ENCODE results near the gene PRAF2. TPM values are rescaled to one million over a fixed set of nuclear protein-coding genes. Genes with fewer than 3 reads are reported as not detected.

The PRAF2 gene
- total and polyA plus RNA-seq, 2 donors, result 4.1 to 24.6 TPM

DNA sequence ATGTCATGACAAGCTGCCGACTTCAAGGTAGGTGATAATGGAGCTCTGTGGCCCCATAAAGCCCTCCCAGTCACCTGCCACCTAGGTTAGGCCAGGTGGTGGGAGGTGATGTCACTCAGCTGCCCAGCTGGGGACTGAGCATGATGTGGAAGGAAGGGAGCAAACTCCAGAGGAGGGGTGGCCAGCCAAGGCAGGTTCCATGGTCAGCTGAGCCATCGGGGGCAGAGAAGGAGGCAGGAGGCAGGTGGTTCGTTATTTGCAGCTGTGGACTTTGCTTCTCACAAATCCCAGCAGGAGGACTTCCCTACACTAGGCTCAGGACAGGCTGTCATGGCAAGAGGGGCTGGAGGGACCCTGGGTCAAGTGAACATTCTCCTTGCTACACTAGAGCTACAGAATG is 12.9 kb downstream of the PRAF2 start:
- no peaks in the 10 kb centered on the region for H3K9me3 ChIP-seq (ENCODE audit: control insufficient read depth in 2 of 2, insufficient read depth in 1 of 2, low read length in 1 of 2)
- WGBS, result 100% methylated on average over 3 of the region's 3 CpGs
- no peaks in the 10 kb centered on the region for H3K4me1 ChIP-seq (ENCODE audit: control insufficient read depth in 2 of 2, insufficient read depth in 2 of 2, low read length in 2 of 2)
- H3K36me3 ChIP-seq (ENCODE audit: control insufficient read depth in 2 of 2, insufficient read depth in 2 of 2, low read length in 1 of 2), result peaks cover 4 to 21% of the 10 kb centered on the region in 2 donors
- no peak for DNase-seq (ENCODE audit: low read depth in 6 of 9, low spot score in 9 of 9)
- no peak overlapping the region for H3K27ac ChIP-seq (ENCODE audit: low read depth in 1 of 2, low read length in 1 of 2)
- no peaks in the 10 kb centered on the region for H3K27me3 ChIP-seq (ENCODE audit: control insufficient read depth in 2 of 2, insufficient read depth in 1 of 2, low read length in 1 of 2)
- H3K4me3 ChIP-seq (ENCODE audit: low read length in 2 of 2), result no peak overlapping the region

DNA sequence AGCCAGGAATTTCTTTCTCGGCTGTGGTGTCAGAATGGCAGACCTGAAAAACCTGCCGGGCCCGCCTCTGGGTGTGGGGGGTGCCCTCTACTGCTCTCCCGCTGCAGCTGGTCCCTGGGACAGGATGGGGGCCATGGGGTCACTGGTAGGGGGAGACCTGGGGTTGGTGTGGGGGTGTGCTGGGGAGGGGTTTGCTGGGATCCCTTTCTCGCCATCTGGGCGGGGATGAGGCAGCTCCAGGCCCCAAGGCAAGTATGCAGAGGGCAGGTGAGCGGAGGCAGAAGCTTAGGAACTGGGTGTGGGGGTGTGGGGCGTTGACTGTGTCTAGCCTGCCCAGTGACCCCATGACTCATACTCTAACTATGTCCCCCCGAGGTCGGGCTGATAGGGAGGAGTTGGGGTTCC is 14.1 kb downstream of the PRAF2 start:
- H3K9me3 ChIP-seq (ENCODE audit: control insufficient read depth in 2 of 2, insufficient read depth in 1 of 2, low read length in 1 of 2), result no peaks in the 10 kb centered on the region
- H3K27me3 ChIP-seq (ENCODE audit: control insufficient read depth in 2 of 2, insufficient read depth in 1 of 2, low read length in 1 of 2), result no peaks in the 10 kb centered on the region
- DNase-seq (ENCODE audit: low read depth in 6 of 9, low spot score in 9 of 9), result no peak
- 94% methylated on average over 10 of the region's 10 CpGs for WGBS
- H3K27ac ChIP-seq (ENCODE audit: low read depth in 1 of 2, low read length in 1 of 2), result no peak overlapping the region
- H3K4me3 ChIP-seq (ENCODE audit: low read length in 2 of 2), result no peak overlapping the region
- peaks cover 4 to 13% of the 10 kb centered on the region in 2 donors for H3K36me3 ChIP-seq (ENCODE audit: control insufficient read depth in 2 of 2, insufficient read depth in 2 of 2, low read length in 1 of 2)
- peaks cover 0 to 4% of the 10 kb centered on the region in 2 donors for H3K4me1 ChIP-seq (ENCODE audit: control insufficient read depth in 2 of 2, insufficient read depth in 2 of 2, low read length in 2 of 2)

- Histone ChIP-seq H3K4me1 (ENCODE audit: control insufficient read depth in 2 of 2, insufficient read depth in 2 of 2, low read length in 2 of 2) (peaks cover 2 to 9% of the 10 kb centered on the region in 2 donors), H3K27me3 (ENCODE audit: control insufficient read depth in 2 of 2, insufficient read depth in 1 of 2, low read length in 1 of 2) (no peaks in the 10 kb centered on the region), H3K9me3 (ENCODE audit: control insufficient read depth in 2 of 2, insufficient read depth in 1 of 2, low read length in 1 of 2) (no peaks in the 10 kb centered on the region), H3K27ac (ENCODE audit: low read depth in 1 of 2, low read length in 1 of 2) (no peak overlapping the region), H3K36me3 (ENCODE audit: control insufficient read depth in 2 of 2, insufficient read depth in 2 of 2, low read length in 1 of 2) (peaks cover 4 to 9% of the 10 kb centered on the region in 2 donors), H3K4me3 (ENCODE audit: low read length in 2 of 2) (no peak overlapping the region)
- no peak for DNase-seq (ENCODE audit: low read depth in 6 of 9, low spot score in 9 of 9)
- 88% methylated on average over 6 of the region's 6 CpGs for WGBS
Observed at GRCh38 chrX:49059201-49059600, 14.6 kb downstream of the PRAF2 start.

DNA sequence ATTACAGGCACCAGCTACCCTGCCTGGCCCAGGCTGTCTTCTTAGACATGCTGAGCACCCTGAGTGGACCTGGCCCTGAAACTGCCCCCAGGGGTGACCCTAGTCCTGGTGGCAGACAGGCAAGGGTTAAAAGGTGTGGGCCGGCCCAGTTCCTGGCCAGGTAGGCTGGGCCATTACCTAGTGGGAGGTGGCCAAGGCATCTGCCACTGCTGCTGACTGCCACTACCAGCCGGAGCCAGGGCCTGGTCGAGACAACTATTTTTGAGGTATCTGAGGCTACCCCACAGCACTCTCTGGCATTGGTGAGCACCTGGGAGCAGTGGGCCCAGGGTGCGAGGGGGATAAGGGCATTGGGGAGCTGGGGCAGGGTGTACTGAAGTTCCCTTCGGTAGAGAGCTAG is 15.0 kb downstream of the PRAF2 start, which contains the start of gene CCDC120:
Gene CCDC120 (plus strand): TSS at position 206 of the 400 bp plus-strand sequence. CDS start 3,043 bp downstream, outside the sequence.
- WGBS, result 92% methylated on average over 5 of the region's 5 CpGs
- Histone ChIP-seq H3K36me3 (ENCODE audit: control insufficient read depth in 2 of 2, insufficient read depth in 2 of 2, low read length in 1 of 2) (peaks cover 4 to 7% of the 10 kb centered on the region in 2 donors), H3K9me3 (ENCODE audit: control insufficient read depth in 2 of 2, insufficient read depth in 1 of 2, low read length in 1 of 2) (no peaks in the 10 kb centered on the region), H3K27ac (ENCODE audit: low read depth in 1 of 2, low read length in 1 of 2) (no peak within 1 kb of the TSS), H3K27me3 (ENCODE audit: control insufficient read depth in 2 of 2, insufficient read depth in 1 of 2, low read length in 1 of 2) (no peaks in the 10 kb centered on the region), H3K4me3 (ENCODE audit: low read length in 2 of 2) (no peak within 1 kb of the TSS), H3K4me1 (ENCODE audit: control insufficient read depth in 2 of 2, insufficient read depth in 2 of 2, low read length in 2 of 2) (peaks cover 5 to 13% of the 10 kb centered on the region in 2 donors)
- DNase-seq (ENCODE audit: low read depth in 6 of 9, low spot score in 9 of 9), result no peak

DNA sequence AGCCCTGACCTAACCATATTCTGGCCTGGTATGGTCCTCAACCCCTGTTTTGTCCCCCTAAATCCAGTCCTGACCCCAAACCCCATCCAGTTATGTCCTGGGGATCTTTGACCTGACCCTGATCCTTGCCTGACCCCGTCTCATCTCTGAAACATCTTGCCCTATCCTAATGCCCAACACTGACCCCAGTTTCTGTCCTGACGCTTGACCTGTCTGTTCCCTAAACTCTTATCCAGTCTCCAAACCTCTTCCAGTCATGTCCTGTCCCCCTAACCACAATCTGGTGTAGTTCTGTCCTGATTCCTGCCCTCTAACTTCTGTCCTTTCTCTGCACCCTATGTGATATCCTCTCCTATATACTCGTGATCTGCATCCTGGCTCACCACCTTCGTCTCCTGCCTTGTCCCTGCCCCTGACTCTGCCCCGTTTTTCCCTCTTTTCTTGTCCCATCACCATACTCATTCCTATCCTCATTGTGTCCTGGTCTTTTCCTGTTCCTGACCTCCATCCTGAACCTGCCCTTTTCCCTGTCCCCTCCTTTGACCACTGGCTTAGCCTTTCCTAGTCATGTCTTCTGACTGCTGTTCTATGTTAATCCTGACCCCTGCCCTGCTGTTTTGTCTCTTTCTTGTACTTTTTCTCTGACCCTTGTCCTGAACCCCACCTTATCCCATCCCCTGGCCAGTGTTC is 19.6 kb downstream of the PRAF2 start:
- Histone ChIP-seq H3K4me3 (ENCODE audit: low read length in 2 of 2) (peak overlapping the region; percentile 32 to 72), H3K27me3 (ENCODE audit: control insufficient read depth in 2 of 2, insufficient read depth in 1 of 2, low read length in 1 of 2) (no peaks in the 10 kb centered on the region), H3K9me3 (ENCODE audit: control insufficient read depth in 2 of 2, insufficient read depth in 1 of 2, low read length in 1 of 2) (no peaks in the 10 kb centered on the region), H3K36me3 (ENCODE audit: control insufficient read depth in 2 of 2, insufficient read depth in 2 of 2, low read length in 1 of 2) (no peaks in the 10 kb centered on the region), H3K4me1 (ENCODE audit: control insufficient read depth in 2 of 2, insufficient read depth in 2 of 2, low read length in 2 of 2) (peaks cover 5 to 19% of the 10 kb centered on the region in 2 donors), H3K27ac (ENCODE audit: low read depth in 1 of 2, low read length in 1 of 2) (peak overlapping the region in 1 of 2 donors; percentile 77)
- WGBS, result 91% methylated on average over 5 of the region's 5 CpGs
- DNase-seq (ENCODE audit: low read depth in 6 of 9, low spot score in 9 of 9), result no peak

DNA sequence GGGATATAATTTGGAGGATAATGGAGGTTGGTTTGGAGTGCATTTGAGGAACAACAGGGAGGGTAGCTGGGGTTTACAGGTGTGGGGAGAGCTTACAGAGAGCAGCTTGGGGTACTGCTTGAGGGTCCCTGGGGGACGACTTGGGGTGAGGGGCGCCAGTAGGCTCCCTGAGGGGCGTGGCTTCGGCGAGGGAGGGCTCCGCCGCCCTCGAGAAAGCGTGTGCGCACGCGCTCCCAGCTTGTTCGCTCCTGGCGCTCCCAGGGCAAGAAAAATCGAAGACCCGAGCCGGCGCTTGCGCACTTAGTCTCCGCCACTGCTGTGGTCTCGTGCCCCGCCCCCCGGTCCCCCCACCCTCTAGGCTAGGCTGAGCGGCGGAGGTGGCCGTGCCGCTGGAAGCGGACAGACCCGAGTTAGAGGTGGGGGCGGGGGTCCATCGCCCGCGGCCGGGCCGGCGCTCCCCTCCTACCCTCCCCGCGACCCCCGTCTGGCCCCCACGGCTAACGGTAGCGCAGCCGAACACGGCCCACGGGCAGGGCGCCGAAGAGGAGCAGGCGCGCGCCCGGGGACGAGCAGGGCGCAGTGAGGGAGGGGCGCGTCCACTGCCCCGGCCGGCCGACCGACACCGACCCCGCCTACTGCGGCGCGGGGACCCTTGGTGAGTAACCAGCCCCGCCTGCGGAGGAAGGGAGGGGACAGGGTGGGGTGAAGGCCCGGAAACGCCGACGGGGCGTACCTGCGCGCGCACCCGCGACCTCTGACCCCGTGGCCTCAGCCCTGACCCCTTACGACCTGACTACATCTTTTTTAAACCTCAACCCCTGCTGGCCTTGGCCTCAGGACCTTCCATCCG is 20.4 kb downstream of the PRAF2 start:
- H3K4me1 ChIP-seq (ENCODE audit: control insufficient read depth in 2 of 2, insufficient read depth in 2 of 2, low read length in 2 of 2), result peaks cover 5 to 19% of the 10 kb centered on the region in 2 donors
- peak overlapping the region; percentile 32 to 72 for H3K4me3 ChIP-seq (ENCODE audit: low read length in 2 of 2)
- 1% methylated on average over 78 of the region's 79 CpGs for WGBS
- no peaks in the 10 kb centered on the region for H3K9me3 ChIP-seq (ENCODE audit: control insufficient read depth in 2 of 2, insufficient read depth in 1 of 2, low read length in 1 of 2)
- H3K36me3 ChIP-seq (ENCODE audit: control insufficient read depth in 2 of 2, insufficient read depth in 2 of 2, low read length in 1 of 2), result no peaks in the 10 kb centered on the region
- H3K27ac ChIP-seq (ENCODE audit: low read depth in 1 of 2, low read length in 1 of 2), result peak overlapping the region in 1 of 2 donors; percentile 77
- DNase-seq (ENCODE audit: low read depth in 6 of 9, low spot score in 9 of 9), result peak in 5 of 9 donors; percentile 60 to 85 (median 75)
- no peaks in the 10 kb centered on the region for H3K27me3 ChIP-seq (ENCODE audit: control insufficient read depth in 2 of 2, insufficient read depth in 1 of 2, low read length in 1 of 2)

DNA sequence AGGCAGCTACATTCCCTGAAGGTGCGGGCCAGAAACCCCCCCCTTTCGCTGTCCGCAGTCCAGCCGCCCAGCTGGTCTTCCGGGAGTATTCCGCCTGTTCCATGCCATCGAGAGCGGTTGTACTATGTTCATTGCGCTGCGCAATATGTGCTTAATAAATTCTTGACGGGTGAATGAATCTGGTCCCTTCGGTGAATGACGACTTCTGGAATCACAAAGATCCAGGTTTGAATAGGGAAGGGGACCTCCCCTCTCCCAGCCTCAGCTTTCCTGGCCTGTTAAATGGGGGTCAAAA is 29.9 kb downstream of the PRAF2 start:
- Histone ChIP-seq H3K4me1 (ENCODE audit: control insufficient read depth in 2 of 2, insufficient read depth in 2 of 2, low read length in 2 of 2) (peaks cover 0 to 26% of the 10 kb centered on the region in 2 donors), H3K4me3 (ENCODE audit: low read length in 2 of 2) (peak overlapping the region; percentile 53 to 68), H3K9me3 (ENCODE audit: control insufficient read depth in 2 of 2, insufficient read depth in 1 of 2, low read length in 1 of 2) (peaks cover 0 to 13% of the 10 kb centered on the region in 2 donors), H3K27me3 (ENCODE audit: control insufficient read depth in 2 of 2, insufficient read depth in 1 of 2, low read length in 1 of 2) (no peaks in the 10 kb centered on the region), H3K27ac (ENCODE audit: low read depth in 1 of 2, low read length in 1 of 2) (peak overlapping the region; percentile 3 to 65), H3K36me3 (ENCODE audit: control insufficient read depth in 2 of 2, insufficient read depth in 2 of 2, low read length in 1 of 2) (peaks cover 2 to 4% of the 10 kb centered on the region in 2 donors)
- no peak for DNase-seq (ENCODE audit: low read depth in 6 of 9, low spot score in 9 of 9)
- 21% methylated on average over 13 of the region's 13 CpGs for whole genome bisulfite sequencing

- no peaks in the 10 kb centered on the region for H3K27me3 ChIP-seq (ENCODE audit: control insufficient read depth in 2 of 2, insufficient read depth in 1 of 2, low read length in 1 of 2)
- peaks cover 0 to 13% of the 10 kb centered on the region in 2 donors for H3K9me3 ChIP-seq (ENCODE audit: control insufficient read depth in 2 of 2, insufficient read depth in 1 of 2, low read length in 1 of 2)
- H3K4me3 ChIP-seq (ENCODE audit: low read length in 2 of 2), result peak within 1 kb of the TSS; percentile 53 to 68
- peak; percentile 79 to 96 (median 89) for DNase-seq (ENCODE audit: low read depth in 6 of 9, low spot score in 9 of 9)
- H3K36me3 ChIP-seq (ENCODE audit: control insufficient read depth in 2 of 2, insufficient read depth in 2 of 2, low read length in 1 of 2), result peaks cover 6 to 8% of the 10 kb centered on the region in 2 donors
- H3K4me1 ChIP-seq (ENCODE audit: control insufficient read depth in 2 of 2, insufficient read depth in 2 of 2, low read length in 2 of 2), result peaks cover 0 to 26% of the 10 kb centered on the region in 2 donors
- under 1% methylated on average over 66 of the region's 67 CpGs for WGBS
- H3K27ac ChIP-seq (ENCODE audit: low read depth in 1 of 2, low read length in 1 of 2), result peak within 1 kb of the TSS; percentile 74 to 87
Observed at GRCh38 chrX:49043220-49043986, 30.4 kb downstream of the PRAF2 start, which contains the start of gene TFE3. TFE3 (minus strand) TSS chrX:49043357; CDS start chrX:49043226, 131 bp downstream.

Measured in thymus (tissue), 11 donors.